Measurements from ENCODE around the gene TMEM38A. TPM values are rescaled to one million over a fixed set of nuclear protein-coding genes. Genes with fewer than 3 reads are reported as not detected.
A peak's percentile ranks its signal among the peaks of the same experiment; 100 is the strongest.

Gene TMEM38A
- total RNA-seq, 1 donor from 2014 or later: 3.7 TPM

GRCh38 chr19:16655727-16656126, 5.2 kb upstream of the TMEM38A start:
- TF ChIP-seq, protein P1, sequence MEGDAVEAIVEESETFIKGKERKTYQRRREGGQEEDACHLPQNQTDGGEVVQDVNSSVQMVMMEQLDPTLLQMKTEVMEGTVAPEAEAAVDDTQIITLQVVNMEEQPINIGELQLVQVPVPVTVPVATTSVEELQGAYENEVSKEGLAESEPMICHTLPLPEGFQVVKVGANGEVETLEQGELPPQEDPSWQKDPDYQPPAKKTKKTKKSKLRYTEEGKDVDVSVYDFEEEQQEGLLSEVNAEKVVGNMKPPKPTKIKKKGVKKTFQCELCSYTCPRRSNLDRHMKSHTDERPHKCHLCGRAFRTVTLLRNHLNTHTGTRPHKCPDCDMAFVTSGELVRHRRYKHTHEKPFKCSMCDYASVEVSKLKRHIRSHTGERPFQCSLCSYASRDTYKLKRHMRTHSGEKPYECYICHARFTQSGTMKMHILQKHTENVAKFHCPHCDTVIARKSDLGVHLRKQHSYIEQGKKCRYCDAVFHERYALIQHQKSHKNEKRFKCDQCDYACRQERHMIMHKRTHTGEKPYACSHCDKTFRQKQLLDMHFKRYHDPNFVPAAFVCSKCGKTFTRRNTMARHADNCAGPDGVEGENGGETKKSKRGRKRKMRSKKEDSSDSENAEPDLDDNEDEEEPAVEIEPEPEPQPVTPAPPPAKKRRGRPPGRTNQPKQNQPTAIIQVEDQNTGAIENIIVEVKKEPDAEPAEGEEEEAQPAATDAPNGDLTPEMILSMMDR (IDR thresholded peaks at IDR 0.05): no peak
- DNase-seq (ENCODE audit: low spot score): no peak
- peaks cover 20% of the 10 kb centered on the region for H3K4me1 Mint-ChIP-seq (ENCODE audit: low read depth)
- H3K36me3 Mint-ChIP-seq (ENCODE audit: low read depth): peaks cover 30% of the 10 kb centered on the region
- H3K4me3 Mint-ChIP-seq (ENCODE audit: unreplicated experiment): no peak overlapping the region
- H3K9me3 Mint-ChIP-seq (ENCODE audit: low read depth): no peaks in the 10 kb centered on the region
- no peak overlapping the region for H3K27ac Mint-ChIP-seq (ENCODE audit: unreplicated experiment)
- no peaks in the 10 kb centered on the region for H3K27me3 Mint-ChIP-seq (ENCODE audit: low read depth)

- Mint-ChIP-seq H3K9me3 (ENCODE audit: low read depth) (no peaks in the 10 kb centered on the region), H3K4me1 (ENCODE audit: low read depth) (peaks cover 32% of the 10 kb centered on the region), H3K27ac (ENCODE audit: unreplicated experiment) (no peak overlapping the region), H3K4me3 (ENCODE audit: unreplicated experiment) (no peak overlapping the region), H3K36me3 (ENCODE audit: low read depth) (peaks cover 21% of the 10 kb centered on the region), H3K27me3 (ENCODE audit: low read depth) (no peaks in the 10 kb centered on the region)
- DNase-seq (ENCODE audit: low spot score): no peak
- TF ChIP-seq, protein P1 (IDR thresholded peaks at IDR 0.05): no peak
Measured at GRCh38 chr19:16657384-16657783, 3.6 kb upstream of the TMEM38A start.

- peaks cover 11% of the 10 kb centered on the region for H3K36me3 Mint-ChIP-seq (ENCODE audit: low read depth)
- TF ChIP-seq, protein P1 (IDR thresholded peaks at IDR 0.05): no peak
- peak overlapping the region; percentile 98 for H3K27ac Mint-ChIP-seq (ENCODE audit: unreplicated experiment)
- peaks cover 32% of the 10 kb centered on the region for H3K4me1 Mint-ChIP-seq (ENCODE audit: low read depth)
- no peaks in the 10 kb centered on the region for H3K9me3 Mint-ChIP-seq (ENCODE audit: low read depth)
- peak overlapping the region; percentile 96 for H3K4me3 Mint-ChIP-seq (ENCODE audit: unreplicated experiment)
- no peaks in the 10 kb centered on the region for H3K27me3 Mint-ChIP-seq (ENCODE audit: low read depth)
- no peak for DNase-seq (ENCODE audit: low spot score)
Measured at GRCh38 chr19:16659464-16659831, 1.5 kb upstream of the TMEM38A start.

DNA sequence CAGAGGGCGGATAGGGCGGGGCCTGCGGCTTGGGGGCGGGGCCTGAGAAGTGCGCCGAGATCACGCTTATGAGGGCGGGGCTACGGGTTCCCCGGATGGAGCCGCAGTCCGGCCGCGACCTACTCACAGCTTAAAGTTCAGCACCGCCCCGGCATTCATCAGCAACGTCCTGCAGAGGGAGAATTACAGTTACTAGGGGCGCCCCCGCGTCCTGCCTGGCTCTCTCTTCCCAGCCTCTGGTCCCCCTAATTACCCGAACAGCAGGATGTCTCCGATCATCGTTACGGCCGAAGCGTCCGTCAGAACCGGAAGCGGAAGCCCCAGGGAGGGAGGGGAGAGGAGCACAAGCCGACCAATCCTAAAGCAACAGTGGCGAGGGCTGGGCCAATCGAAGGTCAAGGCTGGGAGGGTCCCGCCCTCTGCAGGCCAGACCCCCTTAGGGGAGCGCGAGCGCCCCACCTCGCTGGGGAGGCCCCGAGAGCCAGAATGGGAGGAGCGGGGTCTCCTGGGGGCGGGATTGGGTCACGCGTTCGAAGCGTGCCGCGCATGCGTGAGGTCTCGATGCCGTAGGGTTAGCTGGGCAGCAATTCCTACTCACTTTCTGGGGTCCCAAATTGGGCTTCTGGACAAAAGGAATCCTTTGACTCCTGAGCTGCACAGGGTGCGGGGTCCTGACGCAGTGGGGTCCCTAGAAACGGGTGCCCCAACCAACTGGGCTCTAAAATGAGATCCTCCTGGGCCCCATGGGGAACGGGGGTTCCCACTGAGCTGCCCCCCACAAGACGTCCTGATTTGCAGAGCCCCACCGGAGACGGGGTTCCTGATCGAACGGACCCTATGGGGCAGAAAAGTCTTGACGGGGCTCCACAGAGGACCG, 869 bp upstream of the TMEM38A start, which contains the start of gene SMIM7:
TSS of gene SMIM7 (minus strand) at position 313 of the 877 bp plus-strand sequence. CDS start at position 279, 34 bp downstream.
- H3K36me3 Mint-ChIP-seq (ENCODE audit: low read depth): peaks cover 11% of the 10 kb centered on the region
- peak within 1 kb of the TSS; percentile 96 for H3K4me3 Mint-ChIP-seq (ENCODE audit: unreplicated experiment)
- no peaks in the 10 kb centered on the region for H3K9me3 Mint-ChIP-seq (ENCODE audit: low read depth)
- peaks cover 32% of the 10 kb centered on the region for H3K4me1 Mint-ChIP-seq (ENCODE audit: low read depth)
- TF ChIP-seq, protein P1 (IDR thresholded peaks at IDR 0.05): peak; percentile 37
- DNase-seq (ENCODE audit: low spot score): peak; percentile 99
- peak within 1 kb of the TSS; percentile 98 for H3K27ac Mint-ChIP-seq (ENCODE audit: unreplicated experiment)
- no peaks in the 10 kb centered on the region for H3K27me3 Mint-ChIP-seq (ENCODE audit: low read depth)

- no peak overlapping the region for H3K27ac Mint-ChIP-seq (ENCODE audit: unreplicated experiment)
- TF ChIP-seq, protein P1 (IDR thresholded peaks at IDR 0.05): no peak
- no peaks in the 10 kb centered on the region for H3K9me3 Mint-ChIP-seq (ENCODE audit: low read depth)
- H3K36me3 Mint-ChIP-seq (ENCODE audit: low read depth): peaks cover 9% of the 10 kb centered on the region
- DNase-seq (ENCODE audit: low spot score): peak; percentile 88
- H3K4me3 Mint-ChIP-seq (ENCODE audit: unreplicated experiment): peak overlapping the region; percentile 73
- H3K4me1 Mint-ChIP-seq (ENCODE audit: low read depth): peaks cover 32% of the 10 kb centered on the region
- no peaks in the 10 kb centered on the region for H3K27me3 Mint-ChIP-seq (ENCODE audit: low read depth)
Measured at GRCh38 chr19:16661480-16662034, 618 bp downstream of the TMEM38A start.
